OCI-LY7 (cell line): ENCODE measurements around the gene PEMT. TPM values are rescaled to one million over a fixed set of nuclear protein-coding genes. Genes with fewer than 3 reads are reported as not detected.
"Not testable (repeated sequence)": the region's sequence is repeated elsewhere in the genome, so short reads cannot be mapped to it uniquely, and the experiment has no call there.

ENCODE experiments used
- BruUV-seq: library from RNA; stranded (reverse); fragments of 400-500 nt; replicated peaks from 2 replicates; lab custom pipeline; 2021; lab: Mats Ljungman, UMichigan
- CTCF ChIA-PET: fragments of 300-600 bp; sonication (Branson Sonifier 250); formaldehyde crosslinking; loops from one replicate; lab custom pipeline; 2022; ENCODE audit warnings: antibody characterized with exemption; ENCODE audit not compliant: unreplicated experiment; lab: Charles Lee
- POLR2A ChIA-PET: fragments of 300-600 bp; sonication (Branson Sonifier 250); formaldehyde crosslinking; loops from one replicate; lab custom pipeline; 2022; ENCODE audit warnings: antibody characterized with exemption; lab: Charles Lee
- DNase-seq: peaks from one replicate; pipeline ENCODE4 v3.0.0-alpha.2; 2015; ENCODE audit warnings: low spot score
- H2AFZ ChIP-seq: fragments of 200-600 bp; sonication (generic), shearing (Covaris generic); 2 replicates; pipeline ENCODE4 v1.6.1; 2014; ENCODE audit warnings: mild to moderate bottlenecking, antibody characterized with exemption, low read length, moderate library complexity
- H3K27ac ChIP-seq: fragments of 200-600 bp; sonication (generic); 2 replicates; pipeline ENCODE4 v1.5.1; 2014; ENCODE audit warnings: mixed run types, low read depth, mild to moderate bottlenecking, moderate library complexity, low read length, inconsistent platforms; ENCODE audit not compliant: poor library complexity, severe bottlenecking
- H3K36me3 ChIP-seq: fragments of 200-600 bp; sonication (generic); 2 replicates; pipeline ENCODE4 v1.6.1; 2014; ENCODE audit warnings: mild to moderate bottlenecking, antibody characterized with exemption, low read length, moderate library complexity, mixed read lengths; ENCODE audit not compliant: insufficient read depth
- H3K4me1 ChIP-seq: fragments of 200-600 bp; sonication (generic); 2 replicates; pipeline ENCODE4 v1.5.1; 2014; ENCODE audit warnings: mild to moderate bottlenecking, low read length; ENCODE audit not compliant: insufficient read depth, poor library complexity, severe bottlenecking
- H3K4me2 ChIP-seq: fragments of 200-600 bp; sonication (generic); 2 replicates; pipeline ENCODE4 v1.6.1; 2014; ENCODE audit warnings: mild to moderate bottlenecking, low read length
- H3K4me3 ChIP-seq: fragments of 200-600 bp; sonication (generic); 2 replicates; pipeline ENCODE4 v1.5.1; 2014; ENCODE audit warnings: mild to moderate bottlenecking, low read depth, low read length; ENCODE audit not compliant: poor library complexity, severe bottlenecking
- H3K79me2 ChIP-seq: fragments of 200-600 bp; sonication (generic); 2 replicates; pipeline ENCODE4 v1.6.1; 2016; ENCODE audit warnings: low read depth, mild to moderate bottlenecking, low read length, moderate library complexity, mixed read lengths; ENCODE audit not compliant: insufficient read depth
- H3K9me2 ChIP-seq: fragments of 200-600 bp; sonication (generic); 2 replicates; pipeline ENCODE4 v1.6.1; 2016; ENCODE audit warnings: mild to moderate bottlenecking, low read length, mixed read lengths; ENCODE audit not compliant: insufficient read depth
- H3K9me3 ChIP-seq: fragments of 200-600 bp; sonication (generic); 2 replicates; pipeline ENCODE4 v1.6.1; 2014; ENCODE audit warnings: mild to moderate bottlenecking, mixed run types, low read length, mixed read lengths
- H4K20me1 ChIP-seq: fragments of 200-600 bp; sonication (generic); 2 replicates; pipeline ENCODE4 v1.6.1; 2014; ENCODE audit warnings: mild to moderate bottlenecking, antibody characterized with exemption, low read length, moderate library complexity, mixed read lengths; ENCODE audit not compliant: insufficient read depth
- CTCF ChIP-seq: fragments of 200-600 bp; sonication (generic); conservative IDR thresholded peaks from 2 replicates; pipeline ENCODE4 v1.5.1; 2014; ENCODE audit warnings: mild to moderate bottlenecking, antibody characterized with exemption, low read length, moderate library complexity, mixed read lengths
- EZH2phosphoT487 ChIP-seq: fragments of 200-600 bp; sonication (generic); IDR thresholded peaks from 2 replicates; pipeline ENCODE4 v1.6.1; 2018; ENCODE audit warnings: low read depth, borderline replicate concordance, mild to moderate bottlenecking, mixed run types, antibody characterized with exemption, low read length, moderate library complexity, mixed read lengths
- intact Hi-C: fragments of 100-400 bp; cut with micrococcal nuclease; formaldehyde crosslinking; loops from one replicate; pipeline ENCODE4 v1.10.0; 2022; ENCODE audit not compliant: unreplicated experiment
- total RNA-seq, 2 experiments: library from RNA; depleted of rRNA in 1 of 2; stranded (reverse); fragments of >200 nt in 1 of 2; shearing (Covaris generic) in 1 of 2; gene quantifications; 2 replicates each; pipeline ENCODE4 v1.2.3, GENCODE V29; 2014 to 2022

Gene PEMT
- total RNA-seq, 2 experiments from 2014 or later: 27.3 to 53.5 TPM

DNA sequence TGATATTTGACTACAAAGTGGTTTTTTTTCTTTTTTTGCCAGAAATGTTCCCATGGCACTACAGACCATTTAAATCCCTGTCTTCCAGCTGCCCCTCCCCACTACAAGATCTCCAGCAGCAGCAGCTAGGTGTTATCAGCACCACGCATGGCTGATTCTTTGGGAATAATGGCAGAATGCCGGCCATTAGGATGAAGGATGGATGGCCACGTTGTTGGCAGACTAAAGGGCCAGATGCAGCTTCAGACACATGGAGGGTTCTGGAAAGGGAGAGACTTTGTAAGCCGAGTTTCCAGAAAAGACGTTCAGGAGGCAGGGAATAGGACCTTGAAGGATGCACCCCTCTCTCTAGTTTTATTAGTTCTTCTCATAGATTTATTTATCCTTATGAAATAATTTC is 125.0 kb downstream of the PEMT start:
- Histone ChIP-seq H3K36me3 (no peaks in the 10 kb centered on the region), H4K20me1 (no peaks in the 10 kb centered on the region), H3K9me3 (no peaks in the 10 kb centered on the region), H3K9me2 (no peaks in the 10 kb centered on the region), H3K79me2 (no peaks in the 10 kb centered on the region), H3K27ac (no peak overlapping the region), H2AFZ (no peak overlapping the region), H3K4me3 (no peak overlapping the region), H3K4me1 (no peaks in the 10 kb centered on the region), H3K4me2 (no peak overlapping the region)
- ChIA-PET POLR2A (interaction anchor here (0.7 kb wide), 1 partner anchor 123 kb away, joined by 3 read pairs; no protein-coding TSS in a partner anchor), CTCF (no interaction called here)
- no peak for TF ChIP-seq EZH2phosphoT487
- no peak for TF ChIP-seq CTCF
- intact Hi-C loops: no loop called here
- BruUV-seq: no TSS peak
- no peak for DNase-seq

- H3K4me2 ChIP-seq, H3K4me1 ChIP-seq, H3K79me2 ChIP-seq, H3K27ac ChIP-seq, H3K4me3 ChIP-seq, H4K20me1 ChIP-seq, POLR2A ChIA-PET, intact Hi-C loops, H3K9me3 ChIP-seq, H3K36me3 ChIP-seq, H3K9me2 ChIP-seq, BruUV-seq, CTCF ChIA-PET, DNase-seq, H2AFZ ChIP-seq: not testable (repeated sequence)
Observed at GRCh38 chr17:17465878-17466277, 125.6 kb downstream of the PEMT start.

DNA sequence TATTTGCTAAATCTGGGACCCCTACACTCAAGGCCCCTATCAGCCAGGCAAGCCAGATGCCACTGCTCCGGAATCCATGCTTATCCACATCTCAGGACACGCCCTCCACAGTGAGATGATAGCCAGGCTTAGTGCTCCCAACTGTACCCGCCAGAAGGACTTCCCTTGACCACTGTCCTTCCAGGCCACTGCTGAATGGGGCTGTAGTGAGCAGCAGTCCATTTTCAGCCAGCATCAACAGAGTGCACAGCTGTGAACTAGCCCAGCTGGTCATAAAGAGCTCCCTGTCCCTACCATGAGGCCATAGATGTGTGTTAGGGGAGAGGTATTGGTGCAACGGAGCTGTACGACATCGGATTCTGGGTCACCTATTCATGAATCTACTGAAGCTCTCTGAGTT is 127.7 kb downstream of the PEMT start:
- H3K79me2 ChIP-seq: no peaks in the 10 kb centered on the region
- no peaks in the 10 kb centered on the region for H3K4me1 ChIP-seq
- H3K36me3 ChIP-seq: no peaks in the 10 kb centered on the region
- CTCF ChIA-PET: no interaction called here
- no TSS peak for BruUV-seq
- no peak overlapping the region for H3K27ac ChIP-seq
- no peak for TF ChIP-seq EZH2phosphoT487
- no peak for TF ChIP-seq CTCF
- no peaks in the 10 kb centered on the region for H4K20me1 ChIP-seq
- intact Hi-C loops: no loop called here
- H3K4me2 ChIP-seq: no peak overlapping the region
- POLR2A ChIA-PET: interaction anchor here (0.5 to 0.6 kb wide), 2 partner anchors 95 to 146 kb away, joined by 3 read pairs; no protein-coding TSS in a partner anchor
- no peaks in the 10 kb centered on the region for H3K9me2 ChIP-seq
- no peak overlapping the region for H3K4me3 ChIP-seq
- no peak for DNase-seq
- no peak overlapping the region for H2AFZ ChIP-seq
- no peaks in the 10 kb centered on the region for H3K9me3 ChIP-seq
